Measurements from ENCODE around the gene DEPDC7. TPM values are rescaled to one million over a fixed set of nuclear protein-coding genes. Genes with fewer than 3 reads are reported as not detected.

Gene DEPDC7
- total and polyA plus RNA-seq, 2 of the 8 experiments (the other 6 are each of a cell fraction or from before 2014, with no cell fraction given) = 3.1 to 7.6 TPM

DNA sequence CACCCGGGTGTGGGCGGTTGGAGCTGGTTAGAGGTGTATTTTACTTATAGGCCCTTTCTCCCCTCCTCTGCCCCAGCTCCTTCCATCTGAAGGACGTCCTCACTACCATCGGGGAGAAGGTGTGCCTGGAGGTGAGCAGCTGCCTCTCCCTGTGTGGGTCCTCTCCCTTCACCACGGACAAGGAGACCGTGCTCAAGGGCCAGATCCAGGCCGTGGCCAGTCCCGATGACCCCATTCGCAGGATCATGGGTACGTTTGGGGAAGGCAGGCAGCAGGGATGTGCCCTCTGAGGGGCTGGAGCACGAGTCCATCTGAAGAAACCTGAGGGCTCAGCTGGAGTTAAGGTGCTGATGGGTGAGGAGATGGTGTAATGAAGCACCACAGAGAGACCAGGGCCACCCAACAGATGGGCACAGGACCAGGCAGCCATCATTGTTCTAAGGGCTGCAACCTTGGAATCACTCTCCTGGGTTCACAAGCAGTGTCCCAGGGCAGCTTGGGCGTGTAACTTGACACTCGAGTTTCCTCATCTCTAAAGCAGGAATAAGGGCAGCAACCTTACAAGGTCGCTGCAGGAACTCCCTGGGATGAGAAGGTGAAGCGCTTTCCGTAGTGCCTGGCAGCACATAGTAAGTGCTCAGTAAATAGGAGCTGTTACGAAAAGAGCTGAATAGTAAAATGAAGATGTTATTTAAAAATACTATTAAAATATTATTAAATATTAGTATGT lies 53.1 kb downstream of the DEPDC7 start:
- no peak overlapping the region for H3K18ac ChIP-seq (ENCODE audit: extremely low read depth, low read length)
- peak overlapping the region; percentile 82 for H2BK5ac ChIP-seq (ENCODE audit: low read depth, low read length)
- no peak overlapping the region for H2AFZ ChIP-seq (ENCODE audit: low read length)
- H3K4ac ChIP-seq (replicated peaks; ENCODE audit: insufficient read length, low read depth, low read length) = no peak overlapping the region
- H3K14ac ChIP-seq (ENCODE audit: insufficient read length) = no peak overlapping the region
- H4K5ac ChIP-seq (ENCODE audit: insufficient read length, low read depth, low read length) = peak overlapping the region; percentile 7
- peak overlapping the region; percentile 55; the same call in 1 of the 2 replicates for H2BK12ac ChIP-seq (ENCODE audit: low read depth, low read length)
- no peak overlapping the region for H3K4me3 ChIP-seq (ENCODE audit: extremely low read depth in 1 of 4, insufficient read depth in 2 of 4, low read depth in 3 of 4, low read length in 4 of 4)
- peaks cover 0 to 4% of the 10 kb centered on the region in 2 experiments for H4K20me1 ChIP-seq (replicated peaks in 1 of 2; ENCODE audit: control insufficient read depth in 1 of 2, insufficient read depth in 2 of 2, low read length in 2 of 2)
- ChIA-PET POLR2A (ENCODE audit: partially characterized antibody) (interaction anchor here (2.0 kb wide), 1 partner anchor 29 kb away, joined by 6 read pairs; the partner anchor contains the start of gene TCP11L1), CTCF (ENCODE audit: partially characterized antibody) (interaction anchor here (0.8 to 1.5 kb wide), 6 partner anchors 8 to 260 kb away, joined by 3 to 4 read pairs (median 3); partner anchors contain the start of gene TCP11L1)
- no peaks in the 10 kb centered on the region for H3K9me3 ChIP-seq (ENCODE audit: insufficient read depth in 2 of 2, low read depth in 1 of 2, low read length in 1 of 2)
- no peak overlapping the region for H2BK20ac ChIP-seq (ENCODE audit: low read length)
- 85% methylated on average over 17 of the region's 17 CpGs; no CpG with 5 or more reads in 1 of the 2 experiments for WGBS, 2 experiments (ENCODE audit: extremely low coverage in 1 of 2, insufficient coverage in 1 of 2, insufficient read length in 1 of 2, insufficient replicate concordance in 2 of 2, low coverage in 1 of 2, low lambda C conversion rate in 2 of 2, missing lambda C conversion rate in 1 of 2)
- no peak overlapping the region for H3K4me2 ChIP-seq (ENCODE audit: insufficient read depth in 1 of 2, low read depth in 2 of 2, low read length in 2 of 2)
- H3K23ac ChIP-seq (ENCODE audit: insufficient read length) = no peak overlapping the region
- H2BK120ac ChIP-seq (replicated peaks; ENCODE audit: low read depth, low read length) = no peak overlapping the region
- no peaks in the 10 kb centered on the region for H3K27me3 ChIP-seq (replicated peaks in 1 of 4; ENCODE audit: control insufficient read depth in 3 of 4, extremely low read depth in 1 of 4, insufficient read depth in 3 of 4, low read length in 3 of 4)
- H2BK15ac ChIP-seq (ENCODE audit: low read length) = no peak overlapping the region; the same call in 1 of the 2 replicates
- H4K8ac ChIP-seq (ENCODE audit: extremely low read depth, insufficient read depth, low read length) = no peak overlapping the region
- no peak overlapping the region for H2AK5ac ChIP-seq (ENCODE audit: low read depth, low read length)
- no peaks in the 10 kb centered on the region for H3K79me1 ChIP-seq (ENCODE audit: low read depth, low read length)
- FAIRE-seq (no peak), DNase-seq (ENCODE audit: low read depth in 1 of 2, low spot score in 2 of 2) (no peak)
- peaks cover 0 to 3% (median 0%) of the 10 kb centered on the region in 4 experiments; a peak in 1 of 7 replicates for H3K4me1 ChIP-seq (replicated peaks in 1 of 4; ENCODE audit: control insufficient read depth in 3 of 4, insufficient read depth in 4 of 4, low read length in 3 of 4)
- no peaks in the 10 kb centered on the region for H3K23me2 ChIP-seq (ENCODE audit: low read depth, low read length)
- H4K91ac ChIP-seq (replicated peaks; ENCODE audit: insufficient read length, low read length) = peak overlapping the region; percentile 48
- no peak overlapping the region for H3K9ac ChIP-seq (replicated peaks in 1 of 4; ENCODE audit: extremely low read depth in 1 of 4, low read depth in 3 of 4, low read length in 3 of 4)
- no peak overlapping the region for H3K56ac ChIP-seq (replicated peaks; ENCODE audit: insufficient read length, low read depth, low read length)
- peaks cover 2 to 19% (median 14%) of the 10 kb centered on the region in 4 experiments; a peak in 7 of 8 replicates for H3K36me3 ChIP-seq (ENCODE audit: control insufficient read depth in 2 of 4, insufficient read depth in 4 of 4, low read length in 3 of 4)
- peak overlapping the region; percentile 35; the same call in 1 of the 2 replicates for H3K27ac ChIP-seq (ENCODE audit: low read depth, low read length)
- no peaks in the 10 kb centered on the region for H3K79me2 ChIP-seq (ENCODE audit: control insufficient read depth in 1 of 2, insufficient read depth in 2 of 2, low read length in 2 of 2)
- TF ChIP-seq EZH2 (IDR thresholded peaks at IDR 0.05; ENCODE audit: low read depth, low read length, severe bottlenecking) = no peak
- no peak for TF ChIP-seq SIX5 (IDR thresholded peaks at IDR 0.05; ENCODE audit: low read depth, low read length)
- TF ChIP-seq KDM5A (IDR thresholded peaks at IDR 0.05; ENCODE audit: low read length) = no peak
- TF ChIP-seq MAFK (IDR thresholded peaks at IDR 0.05; ENCODE audit: low read depth, low read length) = no peak
- TF ChIP-seq CHD1 (IDR thresholded peaks at IDR 0.05; ENCODE audit: low read depth, low read length) = no peak
- TF ChIP-seq SP1 (IDR thresholded peaks at IDR 0.05; ENCODE audit: low read depth, low read length) = no peak
- TF ChIP-seq TCF12 (IDR thresholded peaks at IDR 0.05; ENCODE audit: low read depth, low read length) = no peak
- TF ChIP-seq, protein P1, sequence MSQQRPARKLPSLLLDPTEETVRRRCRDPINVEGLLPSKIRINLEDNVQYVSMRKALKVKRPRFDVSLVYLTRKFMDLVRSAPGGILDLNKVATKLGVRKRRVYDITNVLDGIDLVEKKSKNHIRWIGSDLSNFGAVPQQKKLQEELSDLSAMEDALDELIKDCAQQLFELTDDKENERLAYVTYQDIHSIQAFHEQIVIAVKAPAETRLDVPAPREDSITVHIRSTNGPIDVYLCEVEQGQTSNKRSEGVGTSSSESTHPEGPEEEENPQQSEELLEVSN (IDR thresholded peaks at IDR 0.05) = no peak
- no peak for TF ChIP-seq CEBPB (IDR thresholded peaks at IDR 0.05; ENCODE audit: low read depth, low read length)
- no peak for TF ChIP-seq BRCA1 (IDR thresholded peaks at IDR 0.05; ENCODE audit: low read depth, low read length)
- no peak for TF ChIP-seq SIRT6 (IDR thresholded peaks at IDR 0.05; ENCODE audit: low read length)
- no peak for TF ChIP-seq EP300 (IDR thresholded peaks at IDR 0.05; ENCODE audit: borderline replicate concordance in 1 of 2, low read depth in 2 of 2, low read length in 2 of 2)
- no peak for TF ChIP-seq HDAC6 (IDR thresholded peaks at IDR 0.05; ENCODE audit: low read depth, low read length)

Measured in H1 (cell line).